ENCODE data around the gene NRG3. TPM values are rescaled to one million over a fixed set of nuclear protein-coding genes. Genes with fewer than 3 reads are reported as not detected.
"Not testable (repeated sequence)": the region's sequence is repeated elsewhere in the genome, so short reads cannot be mapped to it uniquely, and the experiment has no call there.

NRG3 gene
- total RNA-seq, 1 experiment from 2014 or later = 0.08 TPM

DNA sequence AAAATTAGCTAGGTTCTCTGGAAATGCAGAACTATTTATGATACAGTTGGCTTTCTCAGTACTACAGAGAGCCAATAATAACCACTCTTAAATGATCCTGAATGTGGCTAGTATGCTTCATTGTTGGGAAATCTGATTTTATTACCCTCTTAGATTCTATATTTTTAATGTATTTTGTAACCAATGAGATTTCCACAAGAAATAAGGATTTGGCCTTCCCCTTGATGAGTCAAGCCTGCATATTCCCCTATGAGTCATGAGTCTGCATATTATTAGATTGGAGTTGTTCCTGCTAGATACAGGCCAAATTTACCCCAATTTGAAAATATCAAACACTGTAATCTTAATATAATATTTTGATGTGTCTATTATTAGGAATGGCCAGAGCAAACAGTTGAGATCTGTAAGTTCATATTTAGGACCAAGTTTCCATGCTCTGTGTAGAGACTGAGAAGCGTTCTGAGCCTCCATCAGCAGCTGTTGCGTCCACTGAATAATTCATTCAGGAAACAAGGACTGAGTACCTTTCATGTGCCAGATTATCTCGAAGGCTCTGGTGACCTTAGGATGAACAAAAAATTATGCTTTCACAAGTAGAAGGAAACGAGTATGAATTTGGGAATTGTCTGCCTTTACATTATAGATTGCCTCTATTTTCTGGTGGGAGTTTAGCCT, 793.4 kb downstream of the NRG3 start:
- TF ChIP-seq, protein P1, sequence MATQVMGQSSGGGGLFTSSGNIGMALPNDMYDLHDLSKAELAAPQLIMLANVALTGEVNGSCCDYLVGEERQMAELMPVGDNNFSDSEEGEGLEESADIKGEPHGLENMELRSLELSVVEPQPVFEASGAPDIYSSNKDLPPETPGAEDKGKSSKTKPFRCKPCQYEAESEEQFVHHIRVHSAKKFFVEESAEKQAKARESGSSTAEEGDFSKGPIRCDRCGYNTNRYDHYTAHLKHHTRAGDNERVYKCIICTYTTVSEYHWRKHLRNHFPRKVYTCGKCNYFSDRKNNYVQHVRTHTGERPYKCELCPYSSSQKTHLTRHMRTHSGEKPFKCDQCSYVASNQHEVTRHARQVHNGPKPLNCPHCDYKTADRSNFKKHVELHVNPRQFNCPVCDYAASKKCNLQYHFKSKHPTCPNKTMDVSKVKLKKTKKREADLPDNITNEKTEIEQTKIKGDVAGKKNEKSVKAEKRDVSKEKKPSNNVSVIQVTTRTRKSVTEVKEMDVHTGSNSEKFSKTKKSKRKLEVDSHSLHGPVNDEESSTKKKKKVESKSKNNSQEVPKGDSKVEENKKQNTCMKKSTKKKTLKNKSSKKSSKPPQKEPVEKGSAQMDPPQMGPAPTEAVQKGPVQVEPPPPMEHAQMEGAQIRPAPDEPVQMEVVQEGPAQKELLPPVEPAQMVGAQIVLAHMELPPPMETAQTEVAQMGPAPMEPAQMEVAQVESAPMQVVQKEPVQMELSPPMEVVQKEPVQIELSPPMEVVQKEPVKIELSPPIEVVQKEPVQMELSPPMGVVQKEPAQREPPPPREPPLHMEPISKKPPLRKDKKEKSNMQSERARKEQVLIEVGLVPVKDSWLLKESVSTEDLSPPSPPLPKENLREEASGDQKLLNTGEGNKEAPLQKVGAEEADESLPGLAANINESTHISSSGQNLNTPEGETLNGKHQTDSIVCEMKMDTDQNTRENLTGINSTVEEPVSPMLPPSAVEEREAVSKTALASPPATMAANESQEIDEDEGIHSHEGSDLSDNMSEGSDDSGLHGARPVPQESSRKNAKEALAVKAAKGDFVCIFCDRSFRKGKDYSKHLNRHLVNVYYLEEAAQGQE (IDR thresholded peaks at IDR 0.05; ENCODE audit: insufficient read depth in 1 of 2, low read depth in 2 of 2, low read length in 1 of 2) = no peak
- TF ChIP-seq, protein P2, sequence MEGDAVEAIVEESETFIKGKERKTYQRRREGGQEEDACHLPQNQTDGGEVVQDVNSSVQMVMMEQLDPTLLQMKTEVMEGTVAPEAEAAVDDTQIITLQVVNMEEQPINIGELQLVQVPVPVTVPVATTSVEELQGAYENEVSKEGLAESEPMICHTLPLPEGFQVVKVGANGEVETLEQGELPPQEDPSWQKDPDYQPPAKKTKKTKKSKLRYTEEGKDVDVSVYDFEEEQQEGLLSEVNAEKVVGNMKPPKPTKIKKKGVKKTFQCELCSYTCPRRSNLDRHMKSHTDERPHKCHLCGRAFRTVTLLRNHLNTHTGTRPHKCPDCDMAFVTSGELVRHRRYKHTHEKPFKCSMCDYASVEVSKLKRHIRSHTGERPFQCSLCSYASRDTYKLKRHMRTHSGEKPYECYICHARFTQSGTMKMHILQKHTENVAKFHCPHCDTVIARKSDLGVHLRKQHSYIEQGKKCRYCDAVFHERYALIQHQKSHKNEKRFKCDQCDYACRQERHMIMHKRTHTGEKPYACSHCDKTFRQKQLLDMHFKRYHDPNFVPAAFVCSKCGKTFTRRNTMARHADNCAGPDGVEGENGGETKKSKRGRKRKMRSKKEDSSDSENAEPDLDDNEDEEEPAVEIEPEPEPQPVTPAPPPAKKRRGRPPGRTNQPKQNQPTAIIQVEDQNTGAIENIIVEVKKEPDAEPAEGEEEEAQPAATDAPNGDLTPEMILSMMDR (IDR thresholded peaks at IDR 0.05) = no peak
- TF ChIP-seq POLR2AphosphoS5 (IDR thresholded peaks at IDR 0.05; ENCODE audit: low read depth, low read length) (no peak), SIN3A (IDR thresholded peaks at IDR 0.05; ENCODE audit: borderline replicate concordance, insufficient read depth, low read depth, low read length) (no peak), TCF7L2 (IDR thresholded peaks at IDR 0.05; ENCODE audit: low read depth, low read length) (no peak)
- POLR2A ChIA-PET = no interaction called here
- H3K4me3 ChIP-seq (ENCODE audit: low read depth in 2 of 2, low read length in 2 of 2) = no peak overlapping the region
- no peaks in the 10 kb centered on the region for H3K9me3 ChIP-seq (ENCODE audit: control insufficient read depth, insufficient read depth, low read depth, low read length)
- intact Hi-C loops (cut with micrococcal nuclease; ENCODE audit: unreplicated experiment) = no loop called here
- H3K4me1 ChIP-seq (ENCODE audit: control insufficient read depth, insufficient read depth, low read length) = no peaks in the 10 kb centered on the region
- ATAC-seq (no peak), DNase-seq (ENCODE audit: low read depth, low spot score) (no peak)
- CTCF ChIA-PET = no interaction called here
- H3K27ac ChIP-seq (ENCODE audit: low read length) = no peak overlapping the region
- in situ Hi-C loops (cut with HindIII; ENCODE audit: low pct_unique_long_range_greater_than_20kb, low sequenced_read_pairs) = no loop called here
- no peaks in the 10 kb centered on the region for H3K36me3 ChIP-seq (ENCODE audit: control insufficient read depth, insufficient read depth, low read length)
- no peaks in the 10 kb centered on the region for H3K27me3 ChIP-seq (ENCODE audit: control insufficient read depth, insufficient read depth, low read length)
- no TSS peak for BruUV-seq (replicated peaks)

DNA sequence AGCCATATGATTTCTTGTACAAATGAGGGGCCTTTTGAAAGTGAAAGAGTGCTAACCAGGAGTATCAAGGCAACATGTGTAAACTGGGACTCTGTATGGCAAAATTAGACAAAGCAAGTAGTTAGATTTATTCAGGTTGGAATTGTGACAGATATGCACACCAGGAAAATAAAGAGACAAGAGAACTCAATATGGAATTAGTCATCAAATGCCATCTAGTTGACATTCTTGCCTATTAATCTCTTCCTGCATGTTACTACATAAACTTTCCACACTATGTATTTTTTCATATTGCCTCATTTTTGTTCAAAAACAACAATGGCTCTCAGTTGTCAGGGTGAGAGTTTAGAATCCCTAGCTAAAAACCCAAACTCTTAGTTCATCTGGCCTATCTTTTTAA, 799.0 kb downstream of the NRG3 start:
- in situ Hi-C loops (cut with HindIII; ENCODE audit: low pct_unique_long_range_greater_than_20kb, low sequenced_read_pairs) (no loop called here), intact Hi-C loops (cut with micrococcal nuclease; ENCODE audit: unreplicated experiment) (no loop called here)
- H3K27me3 ChIP-seq (ENCODE audit: control insufficient read depth, insufficient read depth, low read length) = no peaks in the 10 kb centered on the region
- no peak for DNase-seq (ENCODE audit: low read depth, low spot score)
- no peak for ATAC-seq
- no TSS peak for BruUV-seq (replicated peaks)
- no peaks in the 10 kb centered on the region for H3K36me3 ChIP-seq (ENCODE audit: control insufficient read depth, insufficient read depth, low read length)
- ChIA-PET CTCF (no interaction called here), POLR2A (no interaction called here)
- no peaks in the 10 kb centered on the region for H3K9me3 ChIP-seq (ENCODE audit: control insufficient read depth, insufficient read depth, low read depth, low read length)
- TF ChIP-seq POLR2AphosphoS5 (IDR thresholded peaks at IDR 0.05; ENCODE audit: low read depth, low read length) (no peak), TCF7L2 (IDR thresholded peaks at IDR 0.05; ENCODE audit: low read depth, low read length) (no peak), SIN3A (IDR thresholded peaks at IDR 0.05; ENCODE audit: borderline replicate concordance, insufficient read depth, low read depth, low read length) (no peak)
- TF ChIP-seq, protein P1 (IDR thresholded peaks at IDR 0.05; ENCODE audit: insufficient read depth in 1 of 2, low read depth in 2 of 2, low read length in 1 of 2) = no peak
- TF ChIP-seq, protein P2 (IDR thresholded peaks at IDR 0.05) = no peak
- H3K27ac ChIP-seq (ENCODE audit: low read length) = no peak overlapping the region
- H3K4me3 ChIP-seq (ENCODE audit: low read depth in 2 of 2, low read length in 2 of 2) = no peak overlapping the region
- no peaks in the 10 kb centered on the region for H3K4me1 ChIP-seq (ENCODE audit: control insufficient read depth, insufficient read depth, low read length)

DNA sequence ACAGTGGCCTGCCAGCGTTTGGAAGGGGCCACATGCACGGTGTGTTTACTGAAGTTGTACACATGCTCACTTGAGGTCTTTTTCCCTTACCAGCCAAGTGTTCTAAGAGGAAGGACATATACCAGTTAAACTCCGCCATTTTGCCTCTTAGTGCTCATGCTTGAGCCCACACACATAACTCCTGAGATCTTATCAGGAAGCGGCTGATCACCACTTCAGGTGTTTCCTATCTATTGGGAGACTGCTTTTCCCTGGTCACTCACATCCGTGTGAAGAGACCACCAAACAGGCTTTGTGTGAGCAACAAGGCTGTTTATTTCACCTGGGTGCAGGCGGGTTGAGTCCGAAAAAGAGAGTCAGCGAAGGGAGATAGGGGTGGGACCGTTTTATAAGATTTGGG, 802.9 kb downstream of the NRG3 start:
- in situ Hi-C loops (cut with HindIII; ENCODE audit: low pct_unique_long_range_greater_than_20kb, low sequenced_read_pairs); CTCF ChIA-PET; POLR2A ChIA-PET; H3K27ac ChIP-seq (ENCODE audit: low read length); H3K4me3 ChIP-seq (ENCODE audit: low read depth in 2 of 2, low read length in 2 of 2); DNase-seq (ENCODE audit: low read depth, low spot score); BruUV-seq (replicated peaks); H3K27me3 ChIP-seq (ENCODE audit: control insufficient read depth, insufficient read depth, low read length); intact Hi-C loops (cut with micrococcal nuclease; ENCODE audit: unreplicated experiment); H3K36me3 ChIP-seq (ENCODE audit: control insufficient read depth, insufficient read depth, low read length); H3K9me3 ChIP-seq (ENCODE audit: control insufficient read depth, insufficient read depth, low read depth, low read length); H3K4me1 ChIP-seq (ENCODE audit: control insufficient read depth, insufficient read depth, low read length); ATAC-seq: not testable (repeated sequence)

All from Panc1 (cell line).